ENCODE results near the gene SHFL.

Gene SHFL

DNA sequence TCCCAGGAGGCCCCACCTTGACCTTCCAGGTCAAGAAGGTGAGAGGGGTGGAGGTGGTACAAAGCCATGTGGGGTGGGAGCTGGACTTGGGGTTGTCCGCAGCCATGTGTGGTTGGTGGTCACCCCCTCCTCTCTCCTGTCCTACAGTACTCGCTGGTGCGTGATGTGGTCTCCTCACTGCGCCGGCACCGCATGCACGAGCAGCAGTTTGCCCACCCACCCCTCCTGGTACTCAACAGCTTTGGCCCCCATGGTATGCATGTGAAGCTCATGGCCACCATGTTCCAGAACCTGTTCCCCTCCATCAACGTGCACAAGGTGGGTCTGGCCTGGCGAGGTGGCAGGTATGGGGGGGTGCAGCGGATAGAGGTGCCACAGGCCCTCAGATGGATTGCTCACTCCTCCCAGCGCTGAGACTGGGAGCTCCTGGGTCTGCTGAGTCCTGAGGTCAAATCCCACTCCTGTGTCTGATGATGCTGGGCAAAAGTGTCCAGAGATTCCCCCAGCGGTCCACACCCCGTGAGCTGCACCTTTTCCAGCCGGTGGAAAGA, 21.8 kb downstream of the SHFL start:
- DNase-seq = no peak

DNA sequence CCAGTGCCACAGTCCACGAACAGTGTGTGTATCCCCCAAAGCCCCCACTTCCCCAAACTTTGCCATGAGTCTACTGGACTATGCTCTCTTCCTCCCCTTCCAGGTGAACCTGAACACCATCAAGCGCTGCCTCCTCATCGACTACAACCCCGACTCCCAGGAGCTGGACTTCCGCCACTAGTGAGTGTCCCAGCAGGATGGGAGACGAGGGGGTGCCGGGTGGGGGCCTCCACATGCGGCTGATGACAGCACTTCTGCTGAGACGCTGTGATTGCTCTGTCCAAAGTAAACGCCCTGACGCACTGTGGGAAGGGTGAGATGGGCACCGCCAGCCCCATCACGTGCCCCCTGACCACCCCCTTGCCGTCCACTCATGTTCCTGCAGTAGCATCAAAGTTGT, 23.4 kb downstream of the SHFL start:
- no peak for DNase-seq

DNA sequence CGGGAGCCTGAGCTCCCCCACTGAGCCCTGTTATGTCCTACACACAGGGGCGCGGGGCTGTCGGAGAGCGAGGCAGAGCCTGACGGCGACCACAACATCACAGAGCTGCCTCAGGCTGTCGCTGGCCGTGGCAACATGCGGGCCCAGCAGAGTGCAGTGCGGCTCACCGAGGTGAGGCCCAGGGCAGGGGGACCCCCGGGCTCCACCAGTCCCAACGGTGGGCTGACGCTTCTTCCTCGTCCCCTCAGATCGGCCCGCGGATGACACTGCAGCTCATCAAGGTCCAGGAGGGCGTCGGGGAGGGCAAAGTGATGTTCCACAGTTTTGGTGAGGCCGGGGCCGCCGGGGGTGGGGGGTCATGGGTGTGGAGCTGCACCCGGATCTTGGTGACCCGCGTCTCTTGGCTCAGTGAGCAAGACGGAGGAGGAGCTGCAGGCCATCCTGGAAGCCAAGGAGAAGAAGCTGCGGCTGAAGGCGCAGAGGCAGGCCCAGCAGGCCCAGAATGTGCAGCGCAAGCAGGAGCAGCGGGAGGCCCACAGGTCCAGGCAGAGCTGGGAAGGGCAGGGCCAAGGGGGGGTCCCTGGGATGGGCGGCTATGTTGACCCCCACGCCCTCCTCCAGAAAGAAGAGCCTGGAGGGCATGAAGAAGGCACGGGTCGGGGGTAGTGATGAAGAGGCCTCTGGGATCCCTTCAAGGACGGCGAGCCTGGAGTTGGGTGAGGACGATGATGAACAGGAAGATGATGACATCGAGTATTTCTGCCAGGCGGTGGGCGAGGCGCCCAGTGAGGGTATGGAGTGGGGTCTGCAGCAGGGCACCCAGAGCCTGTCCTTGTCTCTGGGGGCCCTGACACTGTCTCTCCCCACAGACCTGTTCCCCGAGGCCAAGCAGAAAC, 24.2 kb downstream of the SHFL start:
- DNase-seq = no peak

DNA sequence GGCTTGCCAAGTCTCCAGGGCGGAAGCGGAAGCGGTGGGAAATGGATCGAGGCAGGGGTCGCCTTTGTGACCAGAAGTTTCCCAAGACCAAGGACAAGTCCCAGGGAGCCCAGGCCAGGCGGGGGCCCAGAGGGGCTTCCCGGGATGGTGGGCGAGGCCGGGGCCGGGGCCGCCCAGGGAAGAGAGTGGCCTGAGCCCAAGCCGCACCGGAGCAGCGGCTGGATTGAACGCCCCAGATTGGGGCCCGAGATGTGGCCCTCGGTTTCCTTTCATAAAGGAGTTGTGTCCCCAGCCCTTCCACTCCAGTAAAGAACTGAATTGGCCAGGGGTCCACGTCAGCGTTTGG, 24.8 kb downstream of the SHFL start:
- no peak for DNase-seq

DNA sequence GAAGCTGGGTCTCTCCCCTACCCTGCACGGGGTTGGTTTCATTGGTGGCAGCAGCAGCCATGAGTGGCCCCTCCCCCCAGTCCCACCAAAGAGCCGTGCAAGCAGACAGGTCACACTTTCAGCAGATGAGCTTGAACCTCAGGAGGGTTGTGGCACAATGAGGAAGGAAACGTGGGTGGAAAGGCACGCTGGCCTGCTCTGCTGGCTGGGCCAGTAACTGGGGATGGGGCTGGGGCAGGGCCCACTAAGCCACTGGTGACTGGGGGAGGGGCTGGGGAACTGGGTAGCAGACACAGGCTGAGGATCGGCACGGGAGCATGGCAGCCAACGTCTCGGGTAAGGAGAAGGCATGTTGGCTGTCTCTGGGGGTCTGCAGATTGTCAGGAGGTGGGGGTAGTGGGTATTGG, 25.3 kb downstream of the SHFL start, which contains the start of gene P2RY11:
P2RY11 (plus strand) TSS at position 289 of the 407 bp plus-strand sequence; CDS start at position 318, 29 bp downstream.
- DNase-seq = peak in 3 of 56 donors; percentile 17 to 29 (median 18)

DNA sequence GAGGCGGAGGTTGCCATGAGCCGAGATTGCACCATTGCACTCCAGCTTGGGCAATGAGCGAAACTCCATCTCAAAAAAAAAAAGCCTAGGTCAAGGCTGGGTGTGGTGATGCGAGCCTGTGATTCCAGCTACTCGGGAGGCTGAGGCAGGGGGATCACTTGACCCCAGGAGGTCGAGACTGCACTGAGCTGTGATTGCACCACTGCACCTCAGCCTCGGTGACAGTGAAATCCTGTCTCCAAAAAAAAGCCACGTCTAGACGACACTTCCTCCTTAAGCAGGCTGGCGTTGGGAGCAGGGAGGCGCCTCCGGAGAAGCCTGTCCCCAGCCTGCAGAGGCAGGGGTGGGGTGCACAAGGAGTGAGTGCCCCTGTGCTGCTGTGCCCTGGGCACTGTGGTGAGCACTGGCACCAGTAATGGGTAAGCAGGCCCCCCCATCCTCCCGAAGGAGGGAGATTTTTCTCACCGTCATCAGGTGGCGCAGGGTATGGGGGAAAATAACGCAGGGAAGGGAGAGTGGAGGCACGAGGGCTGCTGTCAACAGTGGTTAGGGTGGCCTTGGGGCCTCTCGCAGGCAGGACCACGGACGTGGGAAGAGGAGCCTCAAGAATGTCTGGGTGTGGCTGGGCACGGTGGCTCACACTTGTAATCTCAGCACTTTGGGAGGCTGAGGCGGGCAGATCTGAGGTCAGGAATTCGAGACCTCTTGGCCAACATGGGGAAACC, 26.1 kb downstream of the SHFL start:
- DNase-seq = peak in 2 of 56 donors; percentile 10 to 26

DNA sequence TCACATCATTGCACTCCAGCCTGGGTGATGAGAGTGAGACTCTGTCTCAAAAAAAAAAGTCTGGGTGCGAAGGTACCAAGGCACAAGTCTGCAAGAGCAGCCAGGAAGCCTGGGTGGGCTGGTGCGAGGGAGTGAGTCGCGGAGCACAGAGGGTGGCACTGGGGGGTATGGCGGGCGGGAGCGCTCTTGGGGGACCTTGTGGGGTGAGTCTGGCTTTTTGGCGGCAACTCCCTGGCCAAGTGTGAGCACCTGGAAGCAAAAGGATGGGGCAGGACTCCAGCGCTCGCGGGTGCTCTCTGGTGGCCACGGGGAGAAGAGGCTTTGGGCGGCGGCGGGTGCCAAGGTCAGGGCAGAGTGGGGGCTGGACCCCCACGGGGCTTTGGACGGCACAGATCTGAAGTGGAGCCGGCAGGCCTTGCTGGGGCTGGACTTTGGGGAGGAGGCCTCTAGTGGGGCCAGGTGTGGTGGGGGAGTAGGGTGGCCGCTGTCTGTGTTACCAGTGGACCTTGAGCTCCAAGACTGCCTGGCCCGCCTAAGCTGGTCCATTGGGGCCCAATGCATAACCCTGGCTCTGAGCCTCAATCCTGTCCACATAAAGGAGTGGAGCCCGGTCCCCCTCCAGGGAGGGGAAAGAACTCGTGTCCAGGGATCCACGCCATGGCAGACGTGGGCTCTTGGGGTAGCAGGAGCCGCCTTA, 26.9 kb downstream of the SHFL start:
- peak in 18 of 56 donors; percentile 5 to 43 (median 22) for DNase-seq

DNA sequence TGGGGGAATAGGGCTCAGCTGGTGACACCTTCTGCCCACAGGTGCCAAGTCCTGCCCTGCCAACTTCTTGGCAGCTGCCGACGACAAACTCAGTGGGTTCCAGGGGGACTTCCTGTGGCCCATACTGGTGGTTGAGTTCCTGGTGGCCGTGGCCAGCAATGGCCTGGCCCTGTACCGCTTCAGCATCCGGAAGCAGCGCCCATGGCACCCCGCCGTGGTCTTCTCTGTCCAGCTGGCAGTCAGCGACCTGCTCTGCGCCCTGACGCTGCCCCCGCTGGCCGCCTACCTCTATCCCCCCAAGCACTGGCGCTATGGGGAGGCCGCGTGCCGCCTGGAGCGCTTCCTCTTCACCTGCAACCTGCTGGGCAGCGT, 27.5 kb downstream of the SHFL start:
- no peak for DNase-seq

DNA sequence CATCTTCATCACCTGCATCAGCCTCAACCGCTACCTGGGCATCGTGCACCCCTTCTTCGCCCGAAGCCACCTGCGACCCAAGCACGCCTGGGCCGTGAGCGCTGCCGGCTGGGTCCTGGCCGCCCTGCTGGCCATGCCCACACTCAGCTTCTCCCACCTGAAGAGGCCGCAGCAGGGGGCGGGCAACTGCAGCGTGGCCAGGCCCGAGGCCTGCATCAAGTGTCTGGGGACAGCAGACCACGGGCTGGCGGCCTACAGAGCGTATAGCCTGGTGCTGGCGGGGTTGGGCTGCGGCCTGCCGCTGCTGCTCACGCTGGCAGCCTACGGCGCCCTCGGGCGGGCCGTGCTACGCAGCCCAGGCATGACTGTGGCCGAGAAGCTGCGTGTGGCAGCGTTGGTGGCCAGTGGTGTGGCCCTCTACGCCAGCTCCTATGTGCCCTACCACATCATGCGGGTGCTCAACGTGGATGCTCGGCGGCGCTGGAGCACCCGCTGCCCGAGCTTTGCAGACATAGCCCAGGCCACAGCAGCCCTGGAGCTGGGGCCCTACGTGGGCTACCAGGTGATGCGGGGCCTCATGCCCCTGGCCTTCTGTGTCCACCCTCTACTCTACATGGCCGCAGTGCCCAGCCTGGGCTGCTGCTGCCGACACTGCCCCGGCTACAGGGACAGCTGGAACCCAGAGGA, 28.0 kb downstream of the SHFL start:
- no peak for DNase-seq

DNA sequence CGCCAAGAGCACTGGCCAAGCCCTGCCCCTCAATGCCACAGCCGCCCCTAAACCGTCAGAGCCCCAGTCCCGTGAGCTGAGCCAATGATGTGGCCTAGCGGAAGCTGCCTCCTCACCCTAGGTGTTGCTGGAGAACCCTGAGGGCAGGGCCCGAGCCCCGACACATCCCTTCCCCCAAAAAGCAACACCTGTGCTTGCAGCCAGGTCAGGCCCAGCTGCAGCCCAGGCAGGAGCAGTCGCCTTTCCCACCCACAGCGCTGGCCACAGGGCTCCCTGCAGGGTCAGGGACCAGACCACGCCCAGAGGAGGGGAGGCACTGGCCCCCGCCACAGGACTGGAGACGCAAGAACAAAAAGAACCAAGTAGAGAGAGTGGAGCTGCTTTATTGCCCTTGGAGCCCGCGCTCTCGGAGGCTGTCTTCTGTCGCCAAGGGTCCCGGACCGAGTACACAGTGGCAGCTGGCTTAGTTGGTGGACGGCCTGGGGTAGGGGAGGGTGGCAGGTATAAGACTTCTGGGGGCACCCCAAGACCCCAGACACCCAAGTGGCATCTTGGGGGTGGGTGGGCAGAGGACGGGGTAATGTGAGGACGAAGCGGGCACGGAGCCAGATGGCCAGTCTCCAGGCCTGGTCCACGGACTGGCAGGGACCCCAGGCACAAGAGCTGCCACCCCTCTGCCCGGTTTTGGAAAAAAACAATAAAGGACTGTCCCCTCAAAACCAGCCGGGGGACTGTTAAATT, 28.7 kb downstream of the SHFL start:
- no peak for DNase-seq

DNA sequence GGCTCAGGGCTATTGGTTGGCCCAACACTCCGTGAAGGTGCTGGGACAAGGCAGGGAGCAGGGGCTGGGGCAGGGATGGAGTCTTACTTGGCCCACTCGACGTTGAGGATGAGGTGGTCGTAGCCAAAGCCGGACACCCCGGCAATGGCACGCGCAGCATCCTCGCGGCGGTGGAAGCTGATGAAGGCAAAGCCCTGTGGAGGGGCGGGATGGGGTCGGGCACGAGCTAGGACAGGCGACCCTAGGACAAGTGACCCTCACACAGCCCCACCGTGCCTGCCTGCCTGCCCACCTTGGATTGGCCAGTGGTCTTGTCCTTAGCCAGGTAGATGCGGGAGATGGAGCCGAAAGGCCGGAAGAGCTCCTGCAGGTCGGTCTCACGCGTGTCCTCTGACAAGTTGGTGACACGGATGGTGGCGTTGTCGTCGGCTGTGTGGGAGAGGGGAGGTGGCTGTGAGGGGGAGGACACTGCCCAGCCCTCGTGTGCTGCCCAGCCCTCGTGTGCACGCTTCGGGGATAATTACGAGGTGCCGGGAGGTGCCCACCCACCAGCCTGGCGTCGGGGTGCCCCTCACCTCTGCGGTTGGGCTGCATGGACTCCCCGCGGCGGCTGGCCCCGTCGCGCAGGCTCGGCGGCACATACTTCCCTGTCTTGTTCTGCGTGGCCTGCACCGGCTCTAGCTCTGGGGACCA, 29.4 kb downstream of the SHFL start:
- no peak for DNase-seq

DNA sequence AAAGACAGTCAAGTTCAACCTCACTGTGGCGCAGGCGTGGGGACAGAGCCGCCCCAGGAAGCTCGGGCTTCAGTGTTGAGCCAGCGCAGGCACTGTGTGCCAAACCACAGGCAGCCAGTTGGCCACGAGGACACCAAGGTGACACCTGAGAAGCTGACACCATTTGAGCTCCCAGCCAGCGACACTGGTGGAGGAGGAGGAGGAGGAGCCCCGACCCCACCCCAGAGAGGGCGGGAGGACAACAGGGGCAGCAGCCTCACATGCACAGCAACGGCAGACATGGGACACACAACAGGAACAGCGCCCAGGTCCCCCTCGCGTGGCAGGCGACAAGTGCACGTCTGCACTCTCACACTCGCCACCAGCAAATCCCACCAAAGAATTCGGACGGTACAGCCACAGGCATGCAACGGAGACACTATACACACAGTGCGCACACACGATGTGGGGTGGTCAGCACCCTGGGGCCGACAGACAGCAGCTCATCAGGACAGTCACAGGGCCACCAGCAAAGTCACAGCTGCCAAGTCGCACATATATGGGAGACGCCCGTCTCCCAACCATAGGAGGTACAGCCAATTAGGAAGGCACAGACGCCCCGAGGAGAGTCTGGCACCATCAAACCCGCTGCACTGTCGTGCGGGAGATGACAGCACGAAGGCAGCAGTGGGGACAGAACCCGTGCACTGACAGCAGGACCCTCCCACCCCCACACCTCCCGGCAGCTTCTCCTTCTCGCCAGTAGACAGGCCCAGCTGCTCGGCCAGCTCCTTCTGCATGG, 30.2 kb downstream of the SHFL start:
- no peak for DNase-seq

DNA sequence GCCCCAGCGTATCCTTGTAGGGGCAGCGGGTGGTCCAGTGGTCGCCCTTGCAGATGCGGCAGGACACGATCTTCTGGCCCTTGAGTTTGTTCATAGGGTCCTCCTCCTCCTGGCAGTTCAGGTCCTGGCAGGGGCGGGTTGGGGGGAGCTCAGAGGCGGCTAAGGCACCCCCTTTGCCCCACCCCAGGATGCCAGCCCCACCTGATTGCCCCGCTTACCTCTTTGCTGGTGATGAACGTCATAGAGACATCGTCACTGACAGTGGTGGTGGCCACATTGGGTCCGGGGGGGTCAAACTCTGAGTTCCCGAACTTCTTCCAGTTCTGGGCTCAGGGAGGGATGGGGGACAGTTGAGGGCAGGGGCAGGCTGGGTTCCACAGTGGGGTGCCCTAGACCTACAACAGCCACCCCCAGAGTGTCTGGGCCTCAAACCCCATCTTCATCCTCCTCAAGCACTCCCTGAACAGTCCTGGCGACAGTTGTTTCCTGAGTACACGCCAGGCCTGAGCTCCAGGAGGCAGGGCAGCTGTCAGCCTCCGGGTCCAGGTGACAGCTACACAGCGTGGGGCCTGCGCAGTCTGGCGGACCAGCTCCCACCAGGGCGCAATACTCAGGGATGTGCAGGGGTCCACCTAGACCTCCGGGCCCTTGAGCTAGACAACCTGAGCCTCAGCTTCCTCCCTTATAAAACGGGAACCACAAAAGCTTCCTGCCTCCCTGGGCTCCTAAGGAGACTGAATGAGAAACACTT, 30.9 kb downstream of the SHFL start:
- DNase-seq = no peak

DNA sequence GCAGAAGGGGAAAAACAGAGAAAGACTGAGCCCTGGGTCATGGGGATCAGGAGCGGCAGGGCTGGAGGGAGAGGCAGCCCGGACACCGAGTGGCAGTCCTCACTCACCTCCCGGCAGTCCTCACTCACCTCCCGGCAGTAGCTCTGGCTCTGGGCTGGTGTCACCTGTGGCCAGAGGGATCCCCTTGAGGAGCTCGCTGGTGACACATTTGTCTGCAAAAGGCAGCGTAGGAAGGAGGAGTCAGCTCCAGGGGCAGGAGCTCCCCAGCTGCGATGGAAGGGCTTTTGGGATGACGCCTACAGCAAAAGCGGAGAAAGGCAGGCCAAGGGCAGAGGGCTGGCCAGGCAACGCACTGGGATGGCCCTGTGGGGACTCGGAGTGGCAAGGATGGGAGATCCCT, 32.8 kb downstream of the SHFL start:
- DNase-seq = no peak

DNA sequence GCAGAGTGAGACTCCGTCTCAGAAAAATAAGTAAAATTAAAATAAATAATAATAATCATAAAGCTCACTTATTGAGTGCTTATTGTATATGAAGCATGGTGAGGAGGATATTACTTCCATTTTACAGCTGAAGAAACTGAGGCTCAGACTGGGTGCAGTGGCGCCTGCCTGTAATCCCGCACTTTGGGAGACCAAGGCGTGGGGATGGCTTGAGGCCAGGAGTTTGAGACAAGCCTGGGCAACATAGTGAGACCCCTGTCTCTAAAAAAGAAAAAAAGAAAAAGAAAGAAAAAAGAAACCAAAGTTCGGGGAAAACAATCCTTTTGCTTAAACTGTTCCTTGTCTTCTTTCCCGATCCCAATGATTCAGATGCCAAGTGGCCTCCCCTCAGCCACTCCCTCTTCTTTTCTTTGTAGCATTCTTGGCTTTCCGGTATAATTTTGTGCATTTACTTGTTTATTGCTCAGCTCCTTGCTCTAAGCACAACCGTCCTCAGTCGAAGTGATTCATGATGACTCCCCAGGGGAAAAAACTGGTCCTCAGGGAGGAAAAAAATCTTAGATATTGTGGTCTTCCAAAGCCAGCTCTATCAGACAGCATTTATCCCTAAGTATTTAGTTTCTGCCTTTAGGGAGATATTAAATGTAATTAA, 34.5 kb downstream of the SHFL start:
- DNase-seq = no peak

DNA sequence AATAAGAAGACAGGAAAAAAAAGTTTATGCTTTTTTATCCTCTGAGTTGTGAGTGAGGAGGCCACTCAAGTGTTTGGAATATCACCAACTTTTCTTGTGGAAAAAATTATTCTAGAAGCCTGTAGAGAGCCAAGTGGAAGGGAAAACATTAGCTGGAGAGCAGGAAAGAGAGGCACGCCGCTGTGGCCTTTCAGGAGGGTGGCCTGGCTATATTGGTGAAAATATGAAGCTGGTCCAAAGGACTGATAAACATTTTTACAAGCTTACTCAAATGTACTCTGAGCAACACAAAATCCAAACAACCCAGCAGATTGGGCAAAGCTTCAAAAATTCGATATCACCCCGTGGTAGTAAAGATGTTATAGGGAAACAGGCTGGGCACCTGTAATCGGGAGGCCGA, 35.9 kb downstream of the SHFL start:
- DNase-seq = no peak

DNA sequence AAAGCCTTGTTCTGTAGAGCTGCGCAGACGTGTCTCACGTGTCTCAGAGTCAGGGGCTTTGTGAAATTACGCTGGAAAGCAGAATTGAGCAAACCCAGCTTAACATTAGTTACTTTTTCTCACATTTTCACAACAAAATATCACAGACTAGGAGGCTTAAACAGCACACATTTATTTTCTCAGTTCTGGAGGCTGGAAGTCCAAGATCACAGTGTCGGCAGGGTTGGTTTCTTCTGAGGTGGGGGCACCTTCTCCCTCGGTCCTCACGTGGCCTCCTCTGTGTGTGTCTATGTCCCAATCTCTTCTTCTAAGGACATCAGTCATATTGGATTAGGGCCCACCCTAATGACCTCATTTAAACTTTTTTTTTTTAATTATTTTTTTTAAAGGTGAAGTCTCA, 38.3 kb downstream of the SHFL start:
- no peak for DNase-seq

DNA sequence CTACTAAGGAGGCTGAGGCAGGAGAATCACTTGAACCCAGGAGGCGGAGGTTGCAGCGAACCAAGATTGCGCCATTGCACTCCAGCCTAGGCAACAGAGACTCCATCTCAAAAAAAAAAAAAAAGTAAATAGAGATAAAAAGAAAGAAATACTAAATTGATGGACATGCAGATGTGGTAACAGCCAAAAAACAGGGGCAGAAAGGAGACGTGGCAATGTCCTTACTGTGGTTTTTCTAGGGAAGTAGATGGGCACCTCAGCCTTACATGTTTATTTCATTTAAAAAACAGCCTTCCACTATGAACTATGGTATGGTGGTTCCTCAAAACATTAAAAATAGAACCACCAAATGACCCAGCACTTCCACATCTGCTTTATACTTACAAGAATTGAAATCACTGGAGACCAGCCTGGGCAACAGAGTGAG, 40.1 kb downstream of the SHFL start:
- no peak for DNase-seq
